Measurements from ENCODE around the gene IPP.
A peak's percentile ranks its signal among the peaks of the same experiment; 100 is the strongest.
"Not testable (repeated sequence)": the region's sequence is repeated elsewhere in the genome, so short reads cannot be mapped to it uniquely, and the experiment has no call there.

IPP gene

GRCh38 chr1:45751039-45751838, 786 bp upstream of the IPP start:
- H3K4me3 ChIP-seq (ENCODE audit: low read length): peak overlapping the region; percentile 69
- DNase-seq (ENCODE audit: low read depth, low spot score): not testable (repeated sequence)

- no peak for DNase-seq (ENCODE audit: low read depth, low spot score)
- H3K4me3 ChIP-seq (ENCODE audit: low read length): no peak overlapping the region
These were observed 3.5 kb downstream of the IPP start for GRCh38 chr1:45746922-45747321.

GRCh38 chr1:45739641-45740156, 10.8 kb downstream of the IPP start:
- H3K4me3 ChIP-seq (ENCODE audit: low read length); DNase-seq (ENCODE audit: low read depth, low spot score): not testable (repeated sequence)

GRCh38 chr1:45739137-45739536, 11.3 kb downstream of the IPP start:
- DNase-seq (ENCODE audit: low read depth, low spot score): no peak
- no peak overlapping the region for H3K4me3 ChIP-seq (ENCODE audit: low read length)

- DNase-seq (ENCODE audit: low read depth, low spot score): no peak
These were observed 19.6 kb downstream of the IPP start for GRCh38 chr1:45730780-45731319.

GRCh38 chr1:45730075-45730779, 20.2 kb downstream of the IPP start:
- no peak overlapping the region for H3K4me3 ChIP-seq (ENCODE audit: low read length)
- no peak for DNase-seq (ENCODE audit: low read depth, low spot score)

More at GRCh38 chr1:45730780-45731319, 19.6 kb downstream of the IPP start:
- H3K4me3 ChIP-seq (ENCODE audit: low read length): no peak overlapping the region

GRCh38 chr1:45726007-45726406, 24.4 kb downstream of the IPP start:
- not testable (repeated sequence) for DNase-seq (ENCODE audit: low read depth, low spot score); H3K4me3 ChIP-seq (ENCODE audit: low read length)

- no peak for DNase-seq (ENCODE audit: low read depth, low spot score)
- H3K4me3 ChIP-seq (ENCODE audit: low read length): no peak overlapping the region
These were observed 27.1 kb downstream of the IPP start for GRCh38 chr1:45723248-45723930.

- H3K4me3 ChIP-seq (ENCODE audit: low read length): no peak overlapping the region
- no peak for DNase-seq (ENCODE audit: low read depth, low spot score)
These were observed 27.6 kb downstream of the IPP start for GRCh38 chr1:45722809-45723208.

- no peak for DNase-seq (ENCODE audit: low read depth, low spot score)
- no peak overlapping the region for H3K4me3 ChIP-seq (ENCODE audit: low read length)
These were observed 29.2 kb downstream of the IPP start for GRCh38 chr1:45721207-45721606.

GRCh38 chr1:45718289-45718688, 32.2 kb downstream of the IPP start:
- no peak for DNase-seq (ENCODE audit: low read depth, low spot score)
- no peak overlapping the region for H3K4me3 ChIP-seq (ENCODE audit: low read length)

GRCh38 chr1:45717386-45717785, 33.1 kb downstream of the IPP start:
- H3K4me3 ChIP-seq (ENCODE audit: low read length); DNase-seq (ENCODE audit: low read depth, low spot score): not testable (repeated sequence)

- DNase-seq (ENCODE audit: low read depth, low spot score): no peak
- H3K4me3 ChIP-seq (ENCODE audit: low read length): no peak overlapping the region
These were observed 33.8 kb downstream of the IPP start for GRCh38 chr1:45716700-45717099.

- H3K4me3 ChIP-seq (ENCODE audit: low read length): no peak overlapping the region
- no peak for DNase-seq (ENCODE audit: low read depth, low spot score)
These were observed 36.7 kb downstream of the IPP start for GRCh38 chr1:45713711-45714110.

- no peak for DNase-seq (ENCODE audit: low read depth, low spot score)
- no peak overlapping the region for H3K4me3 ChIP-seq (ENCODE audit: low read length)
These were observed 45.8 kb downstream of the IPP start for GRCh38 chr1:45704637-45705036.

GRCh38 chr1:45694823-45695222, 55.6 kb downstream of the IPP start:
- H3K4me3 ChIP-seq (ENCODE audit: low read length): no peak overlapping the region
- DNase-seq (ENCODE audit: low read depth, low spot score): no peak

GRCh38 chr1:45693811-45694210, 56.6 kb downstream of the IPP start:
- not testable (repeated sequence) for H3K4me3 ChIP-seq (ENCODE audit: low read length); DNase-seq (ENCODE audit: low read depth, low spot score)

GRCh38 chr1:45687754-45688740, 62.4 kb downstream of the IPP start, which contains the start of gene TMEM69:
Gene TMEM69, plus strand, starts transcription at chr1:45688181. Its CDS starts 2,888 bp downstream, at chr1:45691069.
- H3K4me3 ChIP-seq (ENCODE audit: low read length): peak within 1 kb of the TSS; percentile 70
- DNase-seq (ENCODE audit: low read depth, low spot score): peak; percentile 93
